MCF 10A (cell line): Measurements from ENCODE around the gene SEMA7A. TPM values are rescaled to one million over a fixed set of nuclear protein-coding genes. Genes with fewer than 3 reads are reported as not detected.
"Not testable (repeated sequence)": the region's sequence is repeated elsewhere in the genome, so short reads cannot be mapped to it uniquely, and the experiment has no call there.

Source experiments
- BruUV-seq: library from RNA; stranded (reverse); fragments of 400-500 nt; replicated peaks from 2 replicates; lab custom pipeline; 2021; lab: Mats Ljungman, UMichigan
- CTCF ChIA-PET: fragments of 300-600 bp; sonication (Branson Sonifier 250); formaldehyde crosslinking; extraction: SDS; loops from one replicate; lab custom pipeline; 2021; ENCODE audit warnings: antibody characterized with exemption, inconsistent platforms; lab: Yijun Ruan, JAX
- POLR2A ChIA-PET: fragments of 300-600, 350-650 bp; sonication (Branson Sonifier 250); formaldehyde crosslinking; extraction: SDS; loops from one replicate; lab custom pipeline; 2020; ENCODE audit warnings: antibody characterized with exemption, inconsistent platforms; lab: Yijun Ruan, JAX
- DNase-seq: peaks from one replicate; pipeline ENCODE4 v3.0.0-alpha.2; 2018; ENCODE audit not compliant: unreplicated experiment
- H3K27ac Mint-ChIP-seq: one replicate; pipeline ENCODE4 v1.8.0; 2022; ENCODE audit warnings: mild to moderate bottlenecking, low read depth, mixed read lengths; ENCODE audit not compliant: unreplicated experiment
- H3K27me3 Mint-ChIP-seq: one replicate; pipeline ENCODE4 v1.8.0; 2022; ENCODE audit warnings: mixed read lengths; ENCODE audit not compliant: insufficient read depth, unreplicated experiment
- H3K36me3 Mint-ChIP-seq: one replicate; pipeline ENCODE4 v1.8.0; 2022; ENCODE audit warnings: mild to moderate bottlenecking, moderate library complexity, mixed read lengths; ENCODE audit not compliant: insufficient read depth, unreplicated experiment
- H3K4me1 Mint-ChIP-seq: one replicate; pipeline ENCODE4 v1.8.0; 2022; ENCODE audit warnings: mixed read lengths; ENCODE audit not compliant: insufficient read depth, unreplicated experiment
- H3K4me3 Mint-ChIP-seq: one replicate; pipeline ENCODE4 v1.8.0; 2022; ENCODE audit warnings: mild to moderate bottlenecking, moderate library complexity, mixed read lengths; ENCODE audit not compliant: unreplicated experiment
- H3K9me3 Mint-ChIP-seq: one replicate; pipeline ENCODE4 v1.8.0; 2022; ENCODE audit warnings: mixed read lengths; ENCODE audit not compliant: unreplicated experiment
- CTCF ChIP-seq: fragments of 200-600 bp; IDR thresholded peaks from one replicate; pipeline ENCODE4 v1.8.0; 2022; ENCODE audit warnings: antibody characterized with exemption, mild to moderate bottlenecking; ENCODE audit not compliant: unreplicated experiment
- intact Hi-C: fragments of 100-400 bp; cut with micrococcal nuclease; formaldehyde crosslinking; loops from 2 replicates; pipeline ENCODE4 v1.14.1; 2022
- total RNA-seq: library from RNA; stranded (reverse); gene quantifications from 2 replicates; pipeline ENCODE4 v1.2.3, GENCODE V29; 2022

The SEMA7A gene
- total RNA-seq, 1 experiment from 2014 or later, result 1.6 TPM

DNA sequence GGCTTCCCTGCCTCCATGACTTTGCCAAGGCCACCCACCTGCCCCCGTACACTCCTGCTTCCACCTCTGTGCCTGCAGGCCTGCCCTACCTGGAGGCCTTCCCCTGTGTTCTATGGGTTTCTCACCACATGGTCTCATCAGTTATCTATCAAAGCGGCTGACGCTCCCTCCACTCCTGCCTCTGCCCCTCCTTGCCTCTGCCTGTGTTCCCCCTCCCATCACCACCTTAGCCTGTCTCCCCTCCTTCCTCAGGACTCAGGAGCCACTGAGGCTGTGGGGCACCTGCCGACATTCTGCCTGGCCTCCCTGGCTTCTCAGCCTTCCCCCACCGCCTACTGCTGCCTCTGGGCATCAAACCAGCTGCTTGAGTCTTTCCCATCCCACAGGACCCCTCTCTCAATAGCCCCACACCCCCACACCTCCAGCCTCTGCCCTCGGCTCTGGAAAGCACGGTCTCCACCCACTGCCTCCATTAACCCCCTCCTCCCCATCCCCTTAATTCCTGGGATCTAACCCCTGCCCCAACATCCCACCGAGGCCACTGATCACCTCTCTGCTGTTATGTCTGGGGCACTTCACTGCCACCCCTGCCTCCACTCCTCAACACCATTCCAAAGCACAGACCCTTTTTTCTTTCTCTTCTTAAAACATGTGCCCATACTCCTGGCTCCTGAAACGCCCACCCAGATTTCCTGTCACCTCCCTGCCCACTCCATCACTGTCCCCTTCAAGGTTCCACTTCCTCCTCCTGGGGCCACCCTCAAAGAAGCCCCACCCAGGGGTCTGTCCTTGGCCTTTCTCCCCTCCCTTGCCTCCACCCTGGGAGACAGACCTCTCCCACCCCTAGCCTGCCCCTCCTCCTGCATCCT, 41.9 kb downstream of the SEMA7A start:
- ChIA-PET POLR2A (no interaction called here), CTCF (interaction anchor here (1.5 kb wide), 1 partner anchor 17 kb away, joined by 3 read pairs; no protein-coding TSS in a partner anchor)
- DNase-seq, result no peak
- no TSS peak for BruUV-seq
- intact Hi-C loops, result no loop called here
- TF ChIP-seq CTCF, result no peak
- Mint-ChIP-seq H3K36me3 (no peaks in the 10 kb centered on the region), H3K27ac (no peak overlapping the region), H3K9me3 (no peaks in the 10 kb centered on the region), H3K4me1 (peaks cover 27% of the 10 kb centered on the region), H3K27me3 (no peaks in the 10 kb centered on the region), H3K4me3 (no peak overlapping the region)

- Mint-ChIP-seq H3K4me3 (no peak overlapping the region), H3K9me3 (no peaks in the 10 kb centered on the region), H3K27ac (no peak overlapping the region), H3K27me3 (no peaks in the 10 kb centered on the region), H3K4me1 (peaks cover 17% of the 10 kb centered on the region), H3K36me3 (no peaks in the 10 kb centered on the region)
- no peak for DNase-seq
- POLR2A ChIA-PET, result no interaction called here
- CTCF ChIA-PET, result no interaction called here
- no TSS peak for BruUV-seq
- TF ChIP-seq CTCF, result no peak
- intact Hi-C loops, result no loop called here
These were observed 43.0 kb downstream of the SEMA7A start for GRCh38 chr15:74390647-74391288.

DNA sequence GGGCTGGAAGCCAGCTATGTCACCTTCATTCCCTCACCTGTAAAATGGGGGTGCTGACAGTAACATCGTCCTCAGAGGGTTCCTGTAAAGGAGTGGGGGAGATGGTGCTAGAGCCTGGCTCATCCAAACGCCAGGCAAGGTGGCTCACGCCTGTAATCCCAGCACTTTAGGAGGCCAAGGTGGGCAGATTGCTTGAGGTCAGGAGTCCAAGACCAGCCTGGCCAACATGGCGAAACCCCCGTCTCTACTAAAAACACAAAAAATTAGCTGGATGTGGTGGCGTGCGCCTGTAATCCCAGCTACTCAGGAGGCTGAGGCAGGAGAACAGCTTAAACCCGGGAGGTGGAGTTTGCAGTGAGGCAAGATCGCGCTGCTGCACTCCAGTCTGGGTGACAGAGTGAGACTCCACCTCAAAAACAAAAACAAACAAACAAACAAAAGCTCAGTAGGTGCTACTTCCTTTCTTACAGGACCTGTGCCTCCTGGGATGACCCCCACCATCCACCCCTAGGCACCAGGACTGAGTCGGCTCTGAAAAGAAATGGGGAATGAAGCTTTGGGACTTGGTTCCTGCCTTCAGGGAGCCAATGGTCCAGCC, 43.6 kb downstream of the SEMA7A start:
- H3K27me3 Mint-ChIP-seq, DNase-seq, H3K9me3 Mint-ChIP-seq, H3K27ac Mint-ChIP-seq, H3K36me3 Mint-ChIP-seq, BruUV-seq, intact Hi-C loops, H3K4me3 Mint-ChIP-seq: not testable (repeated sequence)
- ChIA-PET POLR2A (interaction anchor here (0.6 kb wide), 1 partner anchor 60 kb away, joined by 3 read pairs; no protein-coding TSS in a partner anchor), CTCF (interaction anchor here (0.6 kb wide), 1 partner anchor 50 kb away, joined by 3 read pairs; no protein-coding TSS in a partner anchor)
- peaks cover 12% of the 10 kb centered on the region for H3K4me1 Mint-ChIP-seq

DNA sequence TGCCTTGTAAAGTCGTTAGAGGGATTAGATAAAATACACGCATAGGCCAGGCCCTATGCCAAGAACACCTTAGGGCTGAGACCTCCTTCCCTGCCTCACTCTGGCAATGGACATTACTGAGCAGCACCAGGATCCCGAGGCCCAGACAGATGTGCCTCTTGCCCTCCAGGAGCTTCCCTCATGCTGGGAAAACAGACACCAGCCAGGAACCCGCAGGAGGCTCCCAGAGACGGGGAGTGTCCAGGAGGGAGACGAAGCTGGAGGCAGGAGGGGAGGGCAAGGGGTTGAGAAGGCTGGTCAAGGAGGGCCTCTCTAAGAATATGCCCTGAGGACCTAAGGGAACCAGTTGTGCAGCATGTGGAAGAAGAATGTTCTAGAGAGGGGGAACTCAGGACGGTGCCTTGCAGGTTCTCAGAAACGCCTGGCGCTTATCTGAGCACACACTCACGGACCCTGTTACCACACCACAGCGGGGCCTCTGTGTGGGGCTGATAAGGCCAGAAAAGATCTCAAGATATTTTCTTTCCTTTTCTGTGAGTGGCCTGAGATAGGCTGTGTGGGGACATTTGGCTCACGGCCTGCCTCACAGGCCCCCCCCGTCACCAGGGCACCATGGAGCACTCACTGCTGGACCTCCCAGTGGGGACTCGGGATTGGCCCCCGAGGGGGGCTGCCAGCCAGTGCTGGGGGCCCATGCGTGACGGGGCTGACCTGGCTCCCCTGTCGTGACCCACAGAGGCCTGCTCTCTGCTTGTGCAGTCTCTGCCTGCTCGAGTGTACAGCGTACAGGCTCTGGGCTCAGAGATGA, 44.3 kb downstream of the SEMA7A start:
- BruUV-seq, result no TSS peak
- no peak for DNase-seq
- Mint-ChIP-seq H3K27ac (no peak overlapping the region), H3K4me1 (peaks cover 14% of the 10 kb centered on the region), H3K27me3 (no peaks in the 10 kb centered on the region), H3K9me3 (no peaks in the 10 kb centered on the region), H3K36me3 (no peaks in the 10 kb centered on the region), H3K4me3 (no peak overlapping the region)
- intact Hi-C loops, result no loop called here
- TF ChIP-seq CTCF, result no peak
- ChIA-PET POLR2A (interaction anchor here (0.6 to 0.7 kb wide), 2 partner anchors 61 to 71 kb away, joined by 3 to 4 read pairs; no protein-coding TSS in a partner anchor), CTCF (interaction anchor here (0.6 to 9.4 kb wide), 6 partner anchors 13 to 218 kb away, joined by 3 to 112 read pairs (median 3); no protein-coding TSS in a partner anchor)
